OCI-M2 (cell line): ENCODE data around the gene MED26.

Experiments
- DNase-seq: peaks from one replicate; lab custom pipeline; 2025; ENCODE audit not compliant: unreplicated experiment; lab: John Stamatoyannopoulos, UW

Gene MED26

DNA sequence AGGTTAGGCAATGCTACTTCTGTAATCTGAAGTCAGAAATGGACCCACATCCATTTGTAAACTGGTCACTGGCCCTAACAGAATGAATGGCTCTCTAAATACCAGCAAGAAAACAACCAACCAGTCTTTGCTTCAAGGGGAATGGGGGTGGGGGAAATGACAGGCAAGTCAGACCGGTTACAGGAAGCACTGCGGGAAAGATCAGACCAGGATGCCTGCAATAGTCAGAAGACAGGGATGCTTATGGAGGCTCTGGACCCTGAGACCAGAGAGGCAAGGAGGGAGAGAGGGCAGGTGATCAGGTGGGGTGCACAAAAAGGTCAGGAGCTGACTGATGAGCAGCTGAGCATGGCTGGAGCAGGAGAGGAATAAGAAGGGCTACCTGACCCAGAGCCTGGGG, 13.1 kb downstream of the MED26 start:
- no peak for DNase-seq

DNA sequence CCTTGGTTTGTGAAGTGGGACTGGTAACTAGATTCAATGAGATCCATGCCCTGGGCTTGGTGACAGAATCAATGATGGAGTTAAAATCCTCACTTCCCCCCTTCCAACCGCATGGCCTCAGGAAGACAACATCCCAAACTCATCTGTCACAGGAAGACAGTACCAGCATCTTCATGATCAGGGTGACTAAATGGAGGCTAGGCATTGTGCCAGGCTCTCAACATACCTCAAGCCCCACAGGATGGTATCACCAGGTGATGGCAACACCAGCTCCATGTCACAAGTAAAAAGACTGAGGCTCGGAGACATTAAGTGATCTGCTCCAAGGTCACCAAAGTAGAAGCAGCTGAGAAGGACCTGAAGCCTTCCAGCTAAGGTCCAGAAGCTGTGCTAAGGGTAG, 14.2 kb downstream of the MED26 start:
- DNase-seq: no peak

GRCh38 chr19:16612636-16613035, 15.4 kb downstream of the MED26 start:
- DNase-seq: no peak

- no peak for DNase-seq
These were observed 16.9 kb downstream of the MED26 start for GRCh38 chr19:16611121-16611520.

- DNase-seq: no peak
These were observed 18.3 kb downstream of the MED26 start for GRCh38 chr19:16609511-16610200.

DNA sequence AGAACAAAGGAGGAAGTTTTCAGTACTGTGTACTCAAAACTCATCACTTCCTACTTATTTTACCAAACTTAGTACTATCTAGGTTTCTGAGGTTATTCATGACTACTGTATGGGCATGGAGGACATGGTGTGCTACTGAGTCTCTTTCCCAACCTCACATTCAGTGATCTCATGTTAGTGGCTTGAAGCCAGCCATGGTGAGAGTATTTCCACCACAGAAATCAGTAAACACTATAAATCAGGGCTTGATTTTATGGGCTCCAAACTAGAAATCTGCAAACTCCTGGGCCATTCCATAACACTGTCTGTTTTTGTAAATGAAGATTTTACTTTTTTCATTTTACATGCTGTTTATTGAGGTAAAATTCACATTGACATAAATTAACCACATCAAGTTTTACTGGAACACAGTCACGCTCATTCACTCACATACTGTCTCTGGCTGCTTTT, 19.7 kb downstream of the MED26 start:
- peak; percentile 44 for DNase-seq

DNA sequence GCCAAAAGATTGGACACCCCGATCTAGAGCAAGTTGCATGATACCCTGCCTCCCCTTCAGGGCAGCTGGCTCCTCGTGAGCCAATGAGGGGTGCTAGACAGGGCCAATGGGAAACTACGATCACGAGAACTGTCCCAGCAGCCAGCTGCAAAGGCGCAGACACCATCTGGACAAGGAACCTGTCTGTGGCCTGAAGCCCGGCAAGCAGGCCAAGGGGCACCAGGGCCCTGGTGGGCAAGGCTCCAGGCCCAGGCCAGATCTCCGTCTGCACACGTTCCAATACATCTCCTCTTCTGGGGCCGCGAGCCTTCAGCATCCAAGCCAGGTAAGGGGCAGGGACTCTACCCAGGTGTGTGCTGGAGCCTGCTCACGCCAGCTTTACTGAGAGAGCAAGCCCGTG, 20.2 kb downstream of the MED26 start:
- DNase-seq: no peak

GRCh38 chr19:16605553-16605994, 22.4 kb downstream of the MED26 start:
- DNase-seq: no peak

DNA sequence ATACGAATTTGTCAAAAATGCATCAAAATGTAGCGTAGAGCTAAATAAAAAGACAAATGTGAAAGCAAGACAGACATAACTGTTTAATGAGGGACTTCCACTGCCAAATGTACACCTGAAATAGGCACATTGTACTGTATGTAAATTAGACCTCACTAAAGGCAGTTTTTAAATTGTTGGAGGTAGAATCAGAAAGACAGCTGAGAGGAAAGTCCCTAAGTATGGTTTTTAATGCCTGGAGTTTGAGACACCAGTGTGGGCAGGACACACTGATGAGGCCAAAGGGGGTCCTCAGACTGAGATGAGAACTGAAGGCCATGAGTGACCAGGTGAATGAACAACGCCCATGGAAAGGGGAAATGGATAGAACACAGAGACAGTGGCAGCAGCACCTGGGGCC, 22.9 kb downstream of the MED26 start:
- DNase-seq: no peak

- DNase-seq: no peak
These were observed 23.4 kb downstream of the MED26 start for GRCh38 chr19:16604615-16605014.

- no peak for DNase-seq
These were observed 24.9 kb downstream of the MED26 start for GRCh38 chr19:16603090-16603489.

DNA sequence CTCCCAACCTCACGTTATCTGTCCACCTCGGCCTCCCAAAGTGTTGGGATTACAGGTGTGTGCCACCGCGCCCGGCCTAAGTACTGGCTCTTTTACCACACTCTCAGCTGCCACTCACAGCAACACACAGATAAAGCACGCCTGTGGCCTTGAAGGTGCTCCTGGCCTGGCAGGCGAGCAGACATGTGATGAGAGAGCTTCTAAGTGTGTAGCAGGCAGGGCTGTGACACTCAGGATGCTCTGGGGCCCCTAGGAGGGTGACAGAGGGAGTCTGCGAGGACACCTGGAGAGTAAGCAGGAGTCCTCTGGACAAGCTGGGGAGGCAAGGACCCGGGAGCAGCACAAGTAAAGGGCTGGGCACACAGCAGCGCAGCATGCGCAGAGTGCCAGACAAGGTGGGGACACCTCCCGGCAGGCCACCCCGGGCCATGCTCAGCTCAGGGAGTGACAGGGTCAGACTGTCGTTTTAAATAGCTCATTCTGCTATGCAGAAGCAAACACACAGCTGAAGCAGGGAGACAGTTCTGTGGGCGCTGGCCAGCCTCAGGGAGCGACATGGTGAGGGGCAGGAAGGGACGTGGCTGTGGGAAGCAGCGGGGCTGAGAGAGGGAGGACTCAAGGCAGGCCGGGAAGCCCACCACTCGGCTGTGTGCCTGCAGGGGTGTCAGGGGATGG, 26.5 kb downstream of the MED26 start:
- no peak for DNase-seq

- no peak for DNase-seq
These were observed 27.2 kb downstream of the MED26 start for GRCh38 chr19:16600824-16601223.

- no peak for DNase-seq
These were observed 28.2 kb downstream of the MED26 start for GRCh38 chr19:16599655-16600346.

- no peak for DNase-seq
These were observed 29.2 kb downstream of the MED26 start for GRCh38 chr19:16598848-16599247.

- DNase-seq: no peak
These were observed 31.6 kb downstream of the MED26 start for GRCh38 chr19:16596399-16596798.

DNA sequence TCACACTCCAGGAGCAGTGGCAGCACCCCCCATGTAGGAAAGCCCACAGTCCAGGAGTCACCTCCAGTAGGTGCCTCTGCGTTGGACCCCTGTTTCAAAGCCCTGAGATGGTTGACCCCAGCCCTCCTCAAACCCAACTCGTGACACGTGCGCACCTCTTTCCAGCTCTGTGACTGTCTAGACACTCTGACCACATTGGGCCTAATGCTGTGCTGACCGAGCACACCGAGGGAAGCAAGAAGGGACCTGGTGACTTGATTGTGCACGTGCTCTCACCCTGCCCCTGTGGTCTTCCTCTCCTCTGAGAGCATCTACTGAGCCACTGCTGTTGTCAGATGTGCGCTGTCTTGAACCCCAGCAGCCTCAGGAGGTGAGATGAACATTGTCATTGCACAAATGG, 32.9 kb downstream of the MED26 start:
- no peak for DNase-seq

DNA sequence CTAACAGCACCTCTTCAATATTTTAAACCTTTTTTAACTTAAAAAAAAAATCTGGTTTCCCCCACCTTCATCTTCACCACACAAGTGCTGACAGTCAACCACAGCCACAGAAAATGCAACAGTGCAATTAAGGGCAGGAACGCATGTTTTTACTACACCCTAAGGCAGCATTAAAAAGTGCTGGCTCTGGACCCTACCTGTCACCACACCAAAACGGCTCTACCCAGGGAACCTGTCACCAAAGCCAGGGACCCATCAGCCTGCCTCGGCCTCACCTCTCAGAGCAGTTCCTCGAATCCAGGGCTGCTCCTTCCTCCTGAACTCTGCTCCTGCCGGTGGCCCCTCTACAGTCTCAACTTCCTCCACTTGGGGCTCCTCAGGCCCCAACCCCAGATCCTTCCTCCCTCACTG, 33.3 kb downstream of the MED26 start:
- no peak for DNase-seq

- no peak for DNase-seq
These were observed 33.8 kb downstream of the MED26 start for GRCh38 chr19:16594131-16594586.

DNA sequence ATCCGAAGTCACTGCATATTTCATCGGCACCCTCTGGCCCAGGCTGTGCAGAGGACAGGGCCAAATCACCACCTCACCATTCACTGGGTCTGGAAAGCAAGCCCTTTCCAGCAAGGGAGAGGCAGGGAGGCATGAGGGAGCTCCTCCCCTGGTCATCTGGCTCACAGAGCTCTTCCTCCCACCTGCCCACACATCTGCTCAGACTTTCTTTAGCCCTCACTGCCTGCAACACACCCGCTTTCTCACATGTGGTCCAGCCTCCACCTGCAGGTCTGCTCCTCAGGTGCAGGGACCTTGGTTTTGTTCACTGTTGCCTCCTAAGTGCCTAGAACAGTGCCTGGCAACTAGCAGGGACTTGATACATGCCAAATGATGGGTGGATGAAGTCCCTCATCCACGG, 34.8 kb downstream of the MED26 start:
- DNase-seq: no peak

DNA sequence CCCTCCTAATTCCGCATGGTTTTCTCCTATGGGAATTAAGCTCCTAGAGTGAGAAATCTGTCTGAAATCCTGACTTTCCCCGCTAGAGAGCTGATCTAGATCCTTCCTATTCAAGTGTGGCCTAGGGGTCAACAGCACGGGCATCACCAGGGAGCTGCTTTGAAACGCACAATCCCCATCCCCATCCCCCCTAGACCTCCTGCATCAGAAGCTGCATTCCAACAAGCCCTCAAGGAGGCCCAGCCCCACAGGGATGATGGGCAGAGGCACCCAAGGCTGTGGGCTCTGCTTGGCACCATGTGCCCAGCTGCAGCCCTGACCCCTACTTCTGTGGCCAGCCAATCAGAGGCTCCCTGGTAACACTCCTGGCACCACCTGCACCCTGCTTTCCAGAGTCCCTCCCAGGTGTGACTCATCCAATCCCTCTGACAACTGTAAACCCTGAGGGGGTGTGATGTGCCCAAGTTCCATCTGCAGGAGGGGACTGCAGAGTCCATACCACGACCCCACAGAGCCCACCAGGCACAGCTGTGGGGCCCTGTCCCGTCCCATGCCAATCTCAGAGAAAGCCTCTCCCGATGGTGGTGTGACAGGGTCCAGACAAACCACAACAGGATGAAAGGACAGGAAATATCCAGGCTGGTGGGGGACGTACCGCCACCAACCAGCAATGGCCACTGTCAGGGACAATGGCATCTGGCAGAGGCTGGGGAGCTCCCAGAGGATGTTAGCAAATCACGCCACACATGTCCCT, 36.0 kb downstream of the MED26 start:
- no peak for DNase-seq
